K562 (cell line): ENCODE results near the gene PEDS1. TPM values are rescaled to one million over a fixed set of nuclear protein-coding genes. Genes with fewer than 3 reads are reported as not detected.

Source experiments
- CREB1 ChIP-seq, 2 experiments: sonication (generic) in 1 of 2; formaldehyde crosslinking in 1 of 2; IDR thresholded peaks; 2 replicates each; pipeline versions ENCODE4 v1.6.1 to v1.8.0; 2012 to 2022; ENCODE audit warnings: inconsistent platforms in 1 of 2, mild to moderate bottlenecking in 1 of 2, missing genetic modification reagents in 1 of 2, moderate library complexity in 1 of 2
- FOXK2 ChIP-seq, 2 experiments: fragments of 450-650 bp; IDR thresholded peaks in 1 of 2; conservative IDR thresholded peaks in 1 of 2; 2 replicates each; pipeline ENCODE4 v1.6.1; 2016; ENCODE audit warnings: low read depth in 2 of 2, mild to moderate bottlenecking in 1 of 2
- HNRNPUL1 ChIP-seq: fragments of 200-400 bp; formaldehyde crosslinking; IDR thresholded peaks from 2 replicates; pipeline ENCODE4 v1.6.1; 2017; ENCODE audit warnings: low read length
- JUND ChIP-seq, 2 experiments: IDR thresholded peaks; 2 replicates in 1 of 2; 3 replicates in 1 of 2; pipeline ENCODE4 v1.6.1; 2011; ENCODE audit warnings: borderline replicate concordance in 2 of 2, low read depth in 2 of 2, low read length in 2 of 2, improper control_type of control experiment in 1 of 2, missing biosample characterization in 1 of 2, missing genetic modification characterization in 1 of 2, missing genetic modification reagents in 1 of 2
- NCOR1 ChIP-seq: fragments of 450-650 bp; IDR thresholded peaks from 2 replicates; pipeline ENCODE4 v1.6.1; 2016; ENCODE audit warnings: mild to moderate bottlenecking, moderate library complexity
- NKRF ChIP-seq: fragments of 450-650 bp; IDR thresholded peaks from 2 replicates; pipeline ENCODE4 v1.6.1; 2016; ENCODE audit warnings: borderline replicate concordance
- PHB ChIP-seq: fragments of 250-450 bp; sonication (Bioruptor Pico); IDR thresholded peaks from 2 replicates; pipeline ENCODE4 v1.5.0; 2021
- PRDM10 ChIP-seq: fragments of 450-650 bp; IDR thresholded peaks from 2 replicates; pipeline ENCODE4 v1.6.1; 2018; ENCODE audit not compliant: partially characterized antibody
- ZNF232 ChIP-seq: sonication (generic); formaldehyde crosslinking; IDR thresholded peaks from 2 replicates; pipeline ENCODE4 v1.8.0; 2022; ENCODE audit warnings: mild to moderate bottlenecking, missing genetic modification reagents
- ZNF253 ChIP-seq: fragments of 250-450 bp; sonication (Bioruptor Pico); conservative IDR thresholded peaks from 2 replicates; pipeline ENCODE4 v1.6.1; 2021; ENCODE audit warnings: mild to moderate bottlenecking
- ZNF609 ChIP-seq: sonication (generic); formaldehyde crosslinking; IDR thresholded peaks from 2 replicates; pipeline ENCODE4 v1.8.1; 2023; ENCODE audit warnings: missing genetic modification reagents, mild to moderate bottlenecking, borderline replicate concordance
- ZNF778 ChIP-seq: fragments of 450-650 bp; formaldehyde crosslinking; IDR thresholded peaks from 2 replicates; pipeline ENCODE4 v1.4.0; 2020; ENCODE audit warnings: mild to moderate bottlenecking, moderate library complexity
- polyA plus RNA-seq, 8 experiments: library from polyadenylated mRNA; depleted of rRNA in 4 of 8; stranded (reverse) in 5 of 8; unstranded in 3 of 8; fragments of >200 nt; fragmentation: Nextera tagmentation in 2 of 8; fragmentation: Illumina TruSeq in 1 of 8; extraction: Ambion mirVana in 2 of 8; extraction: Trizol in 1 of 8; gene quantifications; 2 replicates each; pipeline versions ENCODE4 v1.2.1 to v1.2.3, GENCODE V29; 2011 to 2014; ENCODE audit warnings: inconsistent platforms in 1 of 8, missing spikeins in 1 of 8
- total RNA-seq, 7 experiments: library from RNA; depleted of rRNA in 6 of 7; stranded (reverse); fragments of >200 nt in 6 of 7; fragmentation: Illumina TruSeq in 2 of 7; extraction: Trizol in 2 of 7; gene quantifications; 2 replicates each; pipeline versions ENCODE4 v1.2.1 to v1.2.3, GENCODE V29; 2011 to 2021; ENCODE audit warnings: low replicate concordance in 1 of 7
- TF ChIP-seq, protein P1 (sequence below): IDR thresholded peaks from 2 replicates; pipeline ENCODE4 v1.6.1; 2011; ENCODE audit not compliant: insufficient read length; ENCODE audit errors: extremely low read depth

The PEDS1 gene
- total and polyA plus RNA-seq, 9 of the 15 experiments (the other 6 are each of a cell fraction or from before 2014, with no cell fraction given) = 2.9 to 38.5 (median 24.2) TPM

GRCh38 chr20:50153500-50154377, at the start of gene PEDS1 (continued):
- TF ChIP-seq, protein P1, sequence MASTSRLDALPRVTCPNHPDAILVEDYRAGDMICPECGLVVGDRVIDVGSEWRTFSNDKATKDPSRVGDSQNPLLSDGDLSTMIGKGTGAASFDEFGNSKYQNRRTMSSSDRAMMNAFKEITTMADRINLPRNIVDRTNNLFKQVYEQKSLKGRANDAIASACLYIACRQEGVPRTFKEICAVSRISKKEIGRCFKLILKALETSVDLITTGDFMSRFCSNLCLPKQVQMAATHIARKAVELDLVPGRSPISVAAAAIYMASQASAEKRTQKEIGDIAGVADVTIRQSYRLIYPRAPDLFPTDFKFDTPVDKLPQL = no peak
- TF ChIP-seq NCOR1 (no peak), PHB (CRISPR knock-in tag) (peak; percentile 45; the same call in 1 of the 2 replicates), FOXK2 (conservative IDR thresholded peaks at IDR 0.05 in 1 of 2, IDR thresholded peaks at IDR 0.05 in 1 of 2; ENCODE audit: low read depth in 2 of 2) (no peak), CREB1 (IDR thresholded peaks at IDR 0.05) (no peak; the same call in 1 of the 2 replicates), CREB1 (CRISPR knock-in tag; IDR thresholded peaks at IDR 0.05) (peak; percentile 58; the same call in 1 of the 2 replicates), ZNF253 (CRISPR knock-in tag) (no peak), NKRF (no peak; the same call in 1 of the 2 replicates), ZNF232 (CRISPR knock-in tag) (0 out of 2 replicates have a peak, but pooled peaks have one; percentile 85), PRDM10 (no peak), HNRNPUL1 (no peak), ZNF778 (CRISPR knock-in tag) (no peak), JUND (IDR thresholded peaks at IDR 0.05; ENCODE audit: borderline replicate concordance, low read depth, low read length) (no peak), JUND (tag; IDR thresholded peaks at IDR 0.05; ENCODE audit: borderline replicate concordance, low read depth, low read length) (peak; percentile 10; the same call in 2 of the 3 replicates), ZNF609 (CRISPR knock-in tag) (no peak; the same call in 1 of the 2 replicates)
